Measurements from ENCODE around the gene FGFR2.
A peak's percentile ranks its signal among the peaks of the same experiment; 100 is the strongest.

FGFR2 gene

GRCh38 chr10:121611393-121612159 is 13.3 kb upstream of the FGFR2 start:
- Histone ChIP-seq H3K27me3 (ENCODE audit: control insufficient read depth in 2 of 2, insufficient read depth in 2 of 2, low read length in 2 of 2) (peaks cover 0 to 1% of the 10 kb centered on the region in 2 donors), H3K4me3 (ENCODE audit: low read length in 2 of 2) (no peak overlapping the region), H3K9me3 (ENCODE audit: control insufficient read depth in 2 of 2, low read length in 2 of 2) (no peaks in the 10 kb centered on the region), H3K4me1 (ENCODE audit: control insufficient read depth in 2 of 2, insufficient read depth in 2 of 2, low read length in 2 of 2) (peaks cover 3 to 9% of the 10 kb centered on the region in 2 donors), H3K27ac (ENCODE audit: low read depth in 2 of 2, low read length in 2 of 2) (no peak overlapping the region), H3K9ac (ENCODE audit: low read depth in 1 of 2, low read length in 2 of 2) (no peak overlapping the region), H3K36me3 (ENCODE audit: control insufficient read depth in 2 of 2, insufficient read depth in 2 of 2, low read length in 2 of 2) (no peaks in the 10 kb centered on the region)

DNA sequence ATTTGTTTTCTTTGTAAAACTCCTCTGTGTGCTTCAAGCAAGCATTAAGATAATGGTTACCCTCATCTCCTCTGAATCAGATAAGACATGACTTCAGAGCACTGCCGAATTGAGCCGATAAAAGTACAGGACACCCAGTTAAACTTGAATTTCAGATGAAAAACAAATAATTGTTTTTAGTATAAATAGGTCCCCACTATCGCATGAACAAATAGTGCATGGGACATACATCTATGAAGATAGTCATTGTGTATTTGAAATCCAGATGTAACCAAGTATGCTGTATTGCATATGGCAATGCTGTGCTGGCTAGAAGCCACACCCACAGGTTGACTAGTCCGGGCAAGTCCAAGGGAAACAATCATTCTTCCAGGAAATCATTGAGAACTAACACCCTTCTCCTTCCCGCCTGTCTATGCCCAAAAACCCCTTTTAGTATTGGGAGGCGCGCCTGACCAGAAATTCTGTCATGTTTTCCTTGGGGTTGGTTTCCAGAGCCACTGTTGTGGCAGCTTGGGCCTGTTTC is 12.6 kb upstream of the FGFR2 start:
- no peak overlapping the region for H3K4me3 ChIP-seq (ENCODE audit: low read length in 2 of 2)
- H3K4me1 ChIP-seq (ENCODE audit: control insufficient read depth in 2 of 2, insufficient read depth in 2 of 2, low read length in 2 of 2) = peaks cover 0 to 9% of the 10 kb centered on the region in 2 donors
- no peaks in the 10 kb centered on the region for H3K9me3 ChIP-seq (ENCODE audit: control insufficient read depth in 2 of 2, low read length in 2 of 2)
- no peaks in the 10 kb centered on the region for H3K36me3 ChIP-seq (ENCODE audit: control insufficient read depth in 2 of 2, insufficient read depth in 2 of 2, low read length in 2 of 2)
- H3K27ac ChIP-seq (ENCODE audit: low read depth in 2 of 2, low read length in 2 of 2) = no peak overlapping the region
- no peak overlapping the region for H3K9ac ChIP-seq (ENCODE audit: low read depth in 1 of 2, low read length in 2 of 2)
- H3K27me3 ChIP-seq (ENCODE audit: control insufficient read depth in 2 of 2, insufficient read depth in 2 of 2, low read length in 2 of 2) = peaks cover 0 to 1% of the 10 kb centered on the region in 2 donors

DNA sequence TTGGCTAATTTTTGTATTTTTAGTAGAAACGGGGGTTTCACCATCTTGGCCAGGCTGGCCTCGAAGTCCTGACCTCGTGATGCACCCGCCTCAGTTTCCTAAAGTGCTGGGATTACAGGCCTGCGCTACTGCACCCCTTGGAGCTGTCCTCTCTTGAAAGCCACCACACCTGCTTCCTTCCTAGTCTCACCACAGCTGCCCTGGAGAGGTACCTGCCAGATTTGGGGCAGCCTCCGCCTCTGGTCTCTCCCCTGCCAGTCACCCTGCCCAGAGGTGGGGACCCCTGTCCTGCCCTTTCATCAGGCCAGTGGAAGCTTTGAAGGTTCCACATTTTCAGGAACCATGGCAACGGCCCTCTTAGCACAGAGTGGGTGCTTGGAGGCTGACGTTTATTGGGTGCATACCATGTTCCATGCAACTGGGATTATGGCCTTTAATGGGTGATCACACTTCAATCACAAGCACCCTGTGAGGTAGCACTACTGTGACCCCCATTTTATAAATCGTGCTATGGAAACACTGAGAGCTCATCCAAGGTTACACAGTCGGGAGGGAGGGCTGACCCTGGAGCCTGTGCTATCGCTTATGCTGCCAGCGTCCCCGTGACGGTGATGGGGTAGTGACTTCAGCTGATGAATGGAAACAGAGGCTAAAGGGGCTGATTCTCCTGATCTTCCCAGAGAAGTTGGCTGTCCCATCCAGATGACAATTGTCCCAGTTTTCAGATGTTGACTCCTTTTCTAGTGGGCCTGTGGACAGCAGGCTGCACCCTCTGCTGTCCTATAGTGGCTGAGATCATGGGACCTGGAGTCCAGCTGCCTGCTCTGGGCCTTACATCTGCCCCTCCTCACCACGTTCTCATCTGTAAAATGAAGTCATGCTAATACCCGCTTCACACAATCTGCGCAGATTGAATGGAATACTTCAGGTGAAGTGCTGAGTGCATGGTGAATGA is 11.5 kb upstream of the FGFR2 start:
- no peaks in the 10 kb centered on the region for H3K9me3 ChIP-seq (ENCODE audit: control insufficient read depth in 2 of 2, low read length in 2 of 2)
- H3K27ac ChIP-seq (ENCODE audit: low read depth in 2 of 2, low read length in 2 of 2) = no peak overlapping the region
- peaks cover 0 to 9% of the 10 kb centered on the region in 2 donors for H3K4me1 ChIP-seq (ENCODE audit: control insufficient read depth in 2 of 2, insufficient read depth in 2 of 2, low read length in 2 of 2)
- no peak overlapping the region for H3K9ac ChIP-seq (ENCODE audit: low read depth in 1 of 2, low read length in 2 of 2)
- H3K4me3 ChIP-seq (ENCODE audit: low read length in 2 of 2) = no peak overlapping the region
- peaks cover 0 to 1% of the 10 kb centered on the region in 2 donors for H3K27me3 ChIP-seq (ENCODE audit: control insufficient read depth in 2 of 2, insufficient read depth in 2 of 2, low read length in 2 of 2)
- H3K36me3 ChIP-seq (ENCODE audit: control insufficient read depth in 2 of 2, insufficient read depth in 2 of 2, low read length in 2 of 2) = no peaks in the 10 kb centered on the region

DNA sequence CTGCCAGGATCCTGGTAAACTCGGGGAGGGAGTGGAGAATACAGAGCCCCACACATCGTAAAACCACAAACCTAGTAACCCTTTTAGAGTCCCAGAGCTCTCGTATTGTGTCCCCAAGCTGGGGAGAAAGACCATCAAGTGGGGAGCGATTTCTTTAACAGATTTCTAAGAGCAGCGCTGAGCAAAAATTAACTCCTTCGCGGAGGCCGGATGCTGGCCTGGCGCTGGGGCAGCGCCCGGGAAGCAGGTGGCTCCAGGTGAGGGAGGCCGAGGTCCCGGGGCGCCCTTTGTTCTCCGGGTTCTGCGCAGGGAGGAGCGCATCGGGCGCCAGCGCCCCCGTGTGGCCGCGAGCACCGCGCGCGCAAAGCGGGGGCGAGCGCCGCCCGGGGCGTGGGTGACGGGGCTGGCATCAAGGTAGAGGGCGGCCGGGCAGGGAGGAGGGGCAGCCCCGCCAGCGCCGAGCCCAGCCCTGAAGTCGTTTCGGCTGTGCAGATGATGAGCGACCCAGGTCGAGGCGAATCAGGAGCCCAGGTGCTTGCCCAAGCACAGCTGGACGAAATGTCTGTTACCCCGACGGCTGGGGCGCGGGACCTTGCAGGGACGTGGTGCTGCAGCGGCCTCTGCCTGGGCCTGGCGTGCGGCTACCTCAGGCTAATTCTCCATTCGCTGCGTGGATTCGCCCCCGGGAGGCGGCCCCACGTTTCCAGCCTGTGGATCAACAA is 10.4 kb upstream of the FGFR2 start:
- Histone ChIP-seq H3K36me3 (ENCODE audit: control insufficient read depth in 2 of 2, insufficient read depth in 2 of 2, low read length in 2 of 2) (no peaks in the 10 kb centered on the region), H3K9ac (ENCODE audit: low read depth in 1 of 2, low read length in 2 of 2) (peak overlapping the region in 1 of 2 donors; percentile 36), H3K27ac (ENCODE audit: low read depth in 2 of 2, low read length in 2 of 2) (no peak overlapping the region), H3K9me3 (ENCODE audit: control insufficient read depth in 2 of 2, low read length in 2 of 2) (no peaks in the 10 kb centered on the region), H3K4me3 (ENCODE audit: low read length in 2 of 2) (peak overlapping the region; percentile 41 to 57), H3K4me1 (ENCODE audit: control insufficient read depth in 2 of 2, insufficient read depth in 2 of 2, low read length in 2 of 2) (peaks cover 0 to 9% of the 10 kb centered on the region in 2 donors), H3K27me3 (ENCODE audit: control insufficient read depth in 2 of 2, insufficient read depth in 2 of 2, low read length in 2 of 2) (no peaks in the 10 kb centered on the region)

DNA sequence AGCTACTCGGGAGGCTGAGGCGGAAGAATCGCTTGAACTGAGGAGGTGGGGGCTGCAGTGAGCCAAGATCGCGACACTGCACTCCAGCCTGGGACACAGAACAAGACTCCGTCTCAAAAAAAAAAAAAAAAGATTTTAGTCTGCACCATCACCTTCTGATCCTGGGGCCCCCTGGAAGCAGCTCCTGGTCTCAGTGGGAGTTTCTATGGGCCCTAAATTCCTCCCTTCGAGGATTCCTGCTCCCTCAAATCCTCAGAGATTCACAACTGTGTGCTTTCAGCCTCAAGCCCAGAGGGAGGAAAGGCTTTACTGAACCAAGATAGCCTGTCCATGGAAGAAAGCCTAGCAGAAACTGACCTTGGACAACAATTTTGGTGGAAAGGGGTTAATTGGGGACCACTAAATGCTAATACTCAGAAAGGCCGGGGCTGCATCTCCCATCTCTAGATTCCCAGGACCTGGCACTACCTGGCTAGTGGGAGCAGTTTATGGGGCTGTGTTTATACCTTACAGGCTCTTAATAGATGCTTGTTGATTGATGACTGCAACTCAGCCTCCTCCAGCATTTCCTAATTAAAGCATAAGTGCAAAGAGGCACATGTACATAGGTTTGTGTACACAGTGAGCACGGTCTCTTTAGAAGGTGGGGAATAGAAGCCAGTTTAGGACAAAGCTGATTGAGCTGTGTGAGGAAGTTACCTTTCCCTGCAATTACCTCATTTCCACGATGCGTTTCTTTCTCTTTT is 9.2 kb upstream of the FGFR2 start:
- Histone ChIP-seq H3K9ac (ENCODE audit: low read depth in 1 of 2, low read length in 2 of 2) (no peak overlapping the region), H3K4me3 (ENCODE audit: low read length in 2 of 2) (no peak overlapping the region), H3K9me3 (ENCODE audit: control insufficient read depth in 2 of 2, low read length in 2 of 2) (no peaks in the 10 kb centered on the region)

DNA sequence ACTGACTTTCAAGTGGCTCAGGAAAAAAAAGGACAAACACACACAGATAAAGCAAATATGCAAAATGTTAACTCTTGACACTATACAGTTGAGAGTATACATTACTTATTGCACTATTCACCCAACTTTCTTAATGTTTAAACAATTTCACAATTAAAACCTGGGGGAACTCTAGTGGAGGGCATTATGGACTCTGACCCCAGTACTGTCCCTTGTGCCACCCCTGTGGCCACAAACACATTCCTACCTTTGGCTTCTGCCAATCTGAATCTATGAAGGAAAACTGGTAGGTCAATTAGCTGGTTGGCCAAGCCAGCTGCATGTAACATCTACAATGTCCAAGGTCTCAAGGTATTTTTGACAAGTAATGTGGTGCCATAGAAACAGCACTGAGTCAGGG is 7.5 kb upstream of the FGFR2 start:
- H3K9me3 ChIP-seq (ENCODE audit: control insufficient read depth in 2 of 2, low read length in 2 of 2) = no peaks in the 10 kb centered on the region
- no peak overlapping the region for H3K4me3 ChIP-seq (ENCODE audit: low read length in 2 of 2)
- no peak overlapping the region for H3K9ac ChIP-seq (ENCODE audit: low read depth in 1 of 2, low read length in 2 of 2)
- peaks cover 0 to 9% of the 10 kb centered on the region in 2 donors for H3K4me1 ChIP-seq (ENCODE audit: control insufficient read depth in 2 of 2, insufficient read depth in 2 of 2, low read length in 2 of 2)
- no peaks in the 10 kb centered on the region for H3K36me3 ChIP-seq (ENCODE audit: control insufficient read depth in 2 of 2, insufficient read depth in 2 of 2, low read length in 2 of 2)
- H3K27ac ChIP-seq (ENCODE audit: low read depth in 2 of 2, low read length in 2 of 2) = no peak overlapping the region
- H3K27me3 ChIP-seq (ENCODE audit: control insufficient read depth in 2 of 2, insufficient read depth in 2 of 2, low read length in 2 of 2) = no peaks in the 10 kb centered on the region

More for the DNA sequence above, 9.2 kb upstream of the FGFR2 start:
- Histone ChIP-seq H3K4me1 (ENCODE audit: control insufficient read depth in 2 of 2, insufficient read depth in 2 of 2, low read length in 2 of 2) (peaks cover 0 to 9% of the 10 kb centered on the region in 2 donors), H3K27me3 (ENCODE audit: control insufficient read depth in 2 of 2, insufficient read depth in 2 of 2, low read length in 2 of 2) (no peaks in the 10 kb centered on the region), H3K36me3 (ENCODE audit: control insufficient read depth in 2 of 2, insufficient read depth in 2 of 2, low read length in 2 of 2) (no peaks in the 10 kb centered on the region), H3K27ac (ENCODE audit: low read depth in 2 of 2, low read length in 2 of 2) (no peak overlapping the region)

DNA sequence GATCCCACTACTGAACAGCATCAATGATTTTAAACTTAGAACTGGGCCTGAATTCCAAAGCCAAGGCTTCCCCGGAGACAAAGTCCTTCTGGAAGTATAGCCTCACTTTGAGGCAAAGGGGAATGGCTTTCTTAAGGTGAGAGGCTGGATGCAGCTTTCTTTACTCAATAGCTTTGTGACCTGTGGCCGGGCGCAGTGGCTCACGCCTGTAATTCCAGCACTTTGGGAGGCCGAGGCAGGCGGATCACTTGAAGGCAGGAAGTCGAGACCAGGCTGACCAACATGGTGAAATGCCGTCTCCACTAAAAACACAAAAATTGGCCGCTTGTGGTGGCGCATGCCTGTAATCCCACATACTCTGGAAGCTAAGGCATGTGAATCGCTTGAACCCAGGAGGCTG is 3.2 kb upstream of the FGFR2 start:
- Histone ChIP-seq H3K4me1 (ENCODE audit: control insufficient read depth in 2 of 2, insufficient read depth in 2 of 2, low read length in 2 of 2) (peaks cover 0 to 3% of the 10 kb centered on the region in 2 donors), H3K36me3 (ENCODE audit: control insufficient read depth in 2 of 2, insufficient read depth in 2 of 2, low read length in 2 of 2) (no peaks in the 10 kb centered on the region), H3K9me3 (ENCODE audit: control insufficient read depth in 2 of 2, low read length in 2 of 2) (no peaks in the 10 kb centered on the region), H3K4me3 (ENCODE audit: low read length in 2 of 2) (no peak overlapping the region), H3K9ac (ENCODE audit: low read depth in 1 of 2, low read length in 2 of 2) (no peak overlapping the region), H3K27me3 (ENCODE audit: control insufficient read depth in 2 of 2, insufficient read depth in 2 of 2, low read length in 2 of 2) (peaks cover 0 to 1% of the 10 kb centered on the region in 2 donors), H3K27ac (ENCODE audit: low read depth in 2 of 2, low read length in 2 of 2) (no peak overlapping the region)

DNA sequence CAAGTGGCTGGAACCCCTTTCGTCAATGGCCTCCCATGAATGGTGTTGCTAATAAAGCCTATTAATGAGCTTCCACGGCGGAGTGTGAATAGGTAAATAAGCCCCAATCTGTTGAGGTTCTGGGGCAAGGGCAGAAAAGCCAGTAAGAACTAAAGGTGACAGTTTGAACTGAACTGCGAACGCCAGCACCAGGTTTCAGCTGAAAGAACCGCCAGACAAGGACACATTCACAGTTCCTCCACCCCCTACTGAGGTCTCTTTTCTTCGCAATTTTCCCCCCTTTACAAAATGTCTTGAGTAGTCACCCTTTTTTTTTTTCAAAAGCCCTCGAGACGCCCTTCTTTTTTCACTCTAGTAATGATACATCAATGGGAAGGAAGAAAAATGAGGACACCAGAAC is 2.4 kb upstream of the FGFR2 start:
- H3K4me3 ChIP-seq (ENCODE audit: low read length in 2 of 2) = no peak overlapping the region
- H3K9ac ChIP-seq (ENCODE audit: low read depth in 1 of 2, low read length in 2 of 2) = no peak overlapping the region
- peaks cover 3 to 6% of the 10 kb centered on the region in 2 donors for H3K4me1 ChIP-seq (ENCODE audit: control insufficient read depth in 2 of 2, insufficient read depth in 2 of 2, low read length in 2 of 2)
- no peak overlapping the region for H3K27ac ChIP-seq (ENCODE audit: low read depth in 2 of 2, low read length in 2 of 2)
- no peaks in the 10 kb centered on the region for H3K9me3 ChIP-seq (ENCODE audit: control insufficient read depth in 2 of 2, low read length in 2 of 2)
- H3K27me3 ChIP-seq (ENCODE audit: control insufficient read depth in 2 of 2, insufficient read depth in 2 of 2, low read length in 2 of 2) = peaks cover 0 to 2% of the 10 kb centered on the region in 2 donors
- H3K36me3 ChIP-seq (ENCODE audit: control insufficient read depth in 2 of 2, insufficient read depth in 2 of 2, low read length in 2 of 2) = no peaks in the 10 kb centered on the region

DNA sequence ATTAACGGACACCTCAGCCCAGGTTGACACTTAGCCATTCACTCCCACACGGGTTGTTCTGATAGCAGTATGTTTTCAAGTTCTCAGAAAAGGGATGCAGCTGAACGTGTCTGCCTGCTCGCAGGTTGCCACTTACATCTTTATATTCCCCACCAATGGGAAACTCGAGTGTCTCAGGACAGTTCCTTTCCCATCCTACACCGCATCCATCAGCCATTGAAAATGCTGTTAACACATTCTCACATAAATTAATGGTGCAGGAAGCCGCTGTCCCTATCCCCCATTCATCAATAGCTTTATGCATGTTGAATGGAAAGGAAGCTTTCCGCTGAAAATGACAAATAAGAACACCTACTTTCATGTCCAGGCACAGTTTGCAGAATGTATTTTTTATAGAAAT is 1.7 kb upstream of the FGFR2 start:
- Histone ChIP-seq H3K9ac (ENCODE audit: low read depth in 1 of 2, low read length in 2 of 2) (no peak overlapping the region), H3K4me3 (ENCODE audit: low read length in 2 of 2) (no peak overlapping the region), H3K36me3 (ENCODE audit: control insufficient read depth in 2 of 2, insufficient read depth in 2 of 2, low read length in 2 of 2) (no peaks in the 10 kb centered on the region), H3K27ac (ENCODE audit: low read depth in 2 of 2, low read length in 2 of 2) (no peak overlapping the region), H3K27me3 (ENCODE audit: control insufficient read depth in 2 of 2, insufficient read depth in 2 of 2, low read length in 2 of 2) (peaks cover 0 to 2% of the 10 kb centered on the region in 2 donors), H3K4me1 (ENCODE audit: control insufficient read depth in 2 of 2, insufficient read depth in 2 of 2, low read length in 2 of 2) (peaks cover 3 to 6% of the 10 kb centered on the region in 2 donors), H3K9me3 (ENCODE audit: control insufficient read depth in 2 of 2, low read length in 2 of 2) (no peaks in the 10 kb centered on the region)
